GM12874 (cell line): Measurements from ENCODE around the gene BPIFB2.

Source experiments
- TF ChIP-seq, protein P1 (sequence below): IDR thresholded peaks from 2 replicates; pipeline ENCODE4 v1.5.1; 2011; ENCODE audit warnings: low read depth, mild to moderate bottlenecking, control low read depth, low read length, moderate library complexity; ENCODE audit not compliant: insufficient read depth

The BPIFB2 gene

DNA sequence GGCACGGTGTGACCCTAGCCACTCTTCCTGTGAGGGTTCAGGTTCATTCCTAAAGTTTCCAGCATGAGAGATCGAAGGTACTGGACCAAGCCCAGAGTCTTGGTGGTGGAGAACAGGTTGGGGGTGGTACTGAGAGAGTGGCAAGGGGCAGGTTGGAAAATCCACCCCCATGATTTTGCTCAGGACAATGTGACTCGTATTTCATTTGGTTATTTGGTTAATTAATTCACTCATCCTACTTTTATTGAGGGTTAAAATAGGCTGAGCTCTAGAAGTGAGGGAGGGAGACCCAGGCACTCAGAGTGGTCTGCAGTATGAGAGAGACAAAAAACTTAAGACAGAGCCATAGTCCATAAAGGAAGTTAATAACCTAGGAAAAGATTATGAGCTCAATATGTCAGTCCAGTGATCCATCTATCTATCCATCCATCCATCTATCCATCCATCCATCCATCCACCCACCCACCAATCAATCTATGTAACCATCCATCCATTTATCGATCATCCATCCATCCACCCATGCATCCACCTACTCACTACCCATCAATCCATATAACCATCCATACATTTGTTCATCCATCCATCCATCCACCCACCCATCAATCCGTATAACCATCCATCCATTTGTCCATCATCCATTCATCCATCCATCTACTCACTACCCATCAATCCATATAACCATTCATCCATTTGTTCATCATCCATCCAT is 17.3 kb downstream of the BPIFB2 start:
- TF ChIP-seq, protein P1, sequence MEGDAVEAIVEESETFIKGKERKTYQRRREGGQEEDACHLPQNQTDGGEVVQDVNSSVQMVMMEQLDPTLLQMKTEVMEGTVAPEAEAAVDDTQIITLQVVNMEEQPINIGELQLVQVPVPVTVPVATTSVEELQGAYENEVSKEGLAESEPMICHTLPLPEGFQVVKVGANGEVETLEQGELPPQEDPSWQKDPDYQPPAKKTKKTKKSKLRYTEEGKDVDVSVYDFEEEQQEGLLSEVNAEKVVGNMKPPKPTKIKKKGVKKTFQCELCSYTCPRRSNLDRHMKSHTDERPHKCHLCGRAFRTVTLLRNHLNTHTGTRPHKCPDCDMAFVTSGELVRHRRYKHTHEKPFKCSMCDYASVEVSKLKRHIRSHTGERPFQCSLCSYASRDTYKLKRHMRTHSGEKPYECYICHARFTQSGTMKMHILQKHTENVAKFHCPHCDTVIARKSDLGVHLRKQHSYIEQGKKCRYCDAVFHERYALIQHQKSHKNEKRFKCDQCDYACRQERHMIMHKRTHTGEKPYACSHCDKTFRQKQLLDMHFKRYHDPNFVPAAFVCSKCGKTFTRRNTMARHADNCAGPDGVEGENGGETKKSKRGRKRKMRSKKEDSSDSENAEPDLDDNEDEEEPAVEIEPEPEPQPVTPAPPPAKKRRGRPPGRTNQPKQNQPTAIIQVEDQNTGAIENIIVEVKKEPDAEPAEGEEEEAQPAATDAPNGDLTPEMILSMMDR, result no peak

DNA sequence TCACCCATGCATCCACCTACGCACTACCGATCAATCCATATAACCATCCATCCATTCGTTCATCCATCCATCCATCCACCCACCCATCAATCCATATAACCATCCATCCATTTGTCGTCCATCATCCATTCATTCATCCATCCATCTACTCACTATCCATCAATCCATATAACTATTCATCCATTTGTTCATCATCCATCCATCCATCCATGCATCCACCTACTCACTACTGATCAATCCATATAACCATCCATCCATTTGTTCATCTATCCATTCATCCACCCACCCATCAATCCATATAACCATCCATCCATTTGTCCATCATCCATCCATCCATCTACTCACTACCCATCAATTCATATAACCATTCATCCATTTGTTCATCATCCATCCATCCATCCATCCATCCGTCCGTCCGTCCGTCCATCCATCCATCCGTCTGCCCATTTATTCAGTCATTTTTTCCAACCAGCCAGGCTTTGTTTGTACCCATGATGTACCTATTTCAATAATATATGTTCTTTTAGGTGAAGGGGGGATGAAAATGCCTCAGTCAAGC is 17.9 kb downstream of the BPIFB2 start:
- TF ChIP-seq, protein P1, result no peak

DNA sequence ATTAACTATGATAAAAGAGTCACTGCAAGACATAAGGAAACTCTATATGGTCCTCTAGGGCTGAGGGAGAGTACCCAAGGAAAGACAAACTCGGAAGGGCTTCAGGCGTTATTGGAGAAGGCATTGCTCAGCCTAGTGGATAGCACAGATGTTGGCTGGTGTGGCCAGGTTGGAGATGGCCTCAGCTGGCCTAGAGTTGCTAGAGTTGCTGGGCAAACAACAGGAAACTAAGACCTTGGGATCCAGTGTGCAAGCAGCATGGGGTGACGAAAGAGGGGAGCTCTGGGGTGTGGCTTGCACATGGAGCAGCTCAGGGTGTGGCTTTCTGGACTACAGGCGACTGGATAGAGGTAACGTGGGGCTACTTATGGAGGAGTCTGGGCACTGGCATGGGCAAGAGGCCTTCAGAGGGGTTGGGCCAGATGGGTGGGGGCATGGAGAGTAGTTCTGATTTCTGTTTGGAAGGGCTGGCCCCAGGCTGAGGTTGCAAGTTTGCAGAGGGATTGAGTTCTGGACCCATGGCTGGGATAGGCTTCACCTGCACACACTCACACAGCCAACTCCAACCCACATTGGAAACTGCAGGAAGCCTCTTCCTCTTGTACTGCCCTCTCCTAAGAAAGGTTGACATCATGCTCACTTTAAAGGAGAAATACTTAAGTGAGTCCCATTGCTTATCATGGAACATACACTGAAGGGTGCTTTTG is 18.7 kb downstream of the BPIFB2 start:
- TF ChIP-seq, protein P1, result no peak

DNA sequence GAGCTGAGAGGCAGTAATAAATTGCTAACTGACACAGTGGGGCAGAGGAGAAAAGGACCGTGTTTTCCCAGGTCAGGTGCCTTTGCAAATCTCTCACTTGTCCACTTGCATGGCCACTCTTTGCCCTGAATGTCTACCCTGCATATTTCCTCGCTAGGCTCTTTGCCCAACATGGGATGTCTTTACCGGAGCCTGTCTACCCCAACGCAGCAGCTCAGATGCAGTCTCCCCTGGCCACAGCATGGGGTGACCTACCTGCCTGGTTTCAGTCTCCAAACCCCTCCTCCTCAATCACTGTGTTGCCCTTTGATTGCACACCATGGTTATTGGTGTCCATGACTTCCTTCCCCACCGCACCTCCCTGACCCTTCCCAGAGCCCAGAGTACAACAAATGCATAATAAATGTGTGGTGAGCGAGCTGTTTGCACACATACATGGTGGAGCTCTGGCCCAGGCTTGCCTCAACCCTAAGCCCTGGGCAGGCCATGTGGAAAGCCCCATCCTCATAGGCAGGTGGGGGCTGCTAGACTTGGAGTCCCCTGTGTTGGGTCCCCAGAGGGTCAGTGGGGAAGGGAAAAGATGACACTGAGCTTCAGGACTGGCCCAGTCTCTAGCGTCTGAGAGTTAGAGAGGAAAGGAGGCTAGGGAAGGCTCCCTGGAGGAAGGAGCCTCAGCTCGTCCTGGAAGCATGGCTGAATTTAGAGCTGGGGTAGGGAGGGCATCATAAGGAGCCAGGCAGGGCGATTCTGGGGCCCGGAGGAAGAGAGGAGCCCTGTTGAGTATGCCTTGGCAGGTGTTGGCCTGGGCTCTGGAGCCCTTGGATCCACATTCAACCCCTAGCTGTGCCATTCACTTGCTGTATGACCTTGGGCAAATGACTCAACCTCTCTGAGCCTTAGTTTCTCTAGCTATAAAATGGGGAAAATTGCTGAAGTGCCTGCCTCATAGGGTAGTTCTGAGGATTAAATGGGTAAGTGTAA is 19.6 kb downstream of the BPIFB2 start:
- TF ChIP-seq, protein P1, result no peak

DNA sequence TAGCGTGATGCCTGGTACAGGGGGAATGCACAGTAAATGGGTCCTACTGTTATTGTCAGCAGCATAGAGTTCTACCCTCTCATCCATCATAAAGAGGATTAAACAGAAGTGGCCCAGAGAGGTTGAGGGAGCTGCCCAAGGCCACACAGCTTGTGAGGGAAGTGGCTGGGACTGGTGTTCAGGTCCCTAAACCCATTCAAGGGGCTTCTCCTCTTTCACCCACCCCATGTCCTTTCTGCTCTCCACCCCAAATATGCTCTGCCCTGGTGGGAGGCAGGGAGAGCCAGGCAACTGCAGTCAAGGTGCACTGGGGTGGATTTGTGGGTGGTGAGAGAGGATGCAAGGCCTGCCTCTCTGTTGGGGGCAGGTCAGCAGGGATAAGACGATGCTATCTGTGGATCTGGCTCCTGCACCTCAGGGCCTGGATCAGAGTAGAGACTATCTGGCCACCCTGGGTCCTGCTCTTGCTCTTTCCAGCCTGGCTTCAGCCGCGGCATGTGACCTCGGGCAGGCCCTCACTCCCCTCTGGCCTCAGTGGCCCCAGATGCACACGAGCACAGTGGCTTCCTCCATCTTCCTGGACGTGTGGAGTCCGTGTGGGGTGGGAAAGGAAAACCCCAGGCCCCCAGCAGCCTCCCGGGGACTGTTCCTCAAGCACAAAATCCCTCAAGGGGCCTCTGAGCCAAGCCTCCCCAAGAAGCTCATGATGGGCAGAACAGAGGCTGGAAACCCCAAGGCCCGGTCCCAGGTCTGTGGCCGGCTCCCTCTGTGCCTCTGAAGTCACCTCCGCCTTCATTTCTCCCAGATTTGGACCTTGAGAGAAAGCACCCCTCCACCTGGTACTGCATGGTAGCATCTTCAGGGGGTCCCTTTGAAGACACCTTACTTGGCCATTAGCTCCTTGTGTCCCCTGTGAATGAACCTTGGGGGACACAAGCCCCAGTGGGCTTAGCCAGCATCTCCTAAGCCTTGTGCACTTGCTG is 20.6 kb downstream of the BPIFB2 start:
- TF ChIP-seq, protein P1, result no peak

DNA sequence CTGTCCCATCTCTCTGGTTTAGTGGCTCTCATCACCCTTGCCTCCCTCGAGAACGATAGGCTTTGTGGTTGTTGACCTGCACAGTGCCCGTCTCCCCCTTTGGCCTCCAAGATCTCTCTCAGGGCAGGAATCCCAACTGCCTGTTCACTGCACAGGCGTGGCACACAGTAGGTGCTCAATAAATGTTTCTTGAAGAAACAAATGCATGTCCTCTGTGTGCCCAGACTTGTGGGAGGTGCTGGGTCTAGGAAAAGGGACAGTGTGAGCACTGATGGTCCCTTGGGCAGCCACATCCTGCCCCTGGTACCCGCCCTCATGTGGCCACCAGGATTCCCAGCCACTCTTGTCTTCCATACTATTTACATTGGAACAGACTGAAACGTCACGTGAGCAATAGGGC is 21.4 kb downstream of the BPIFB2 start:
- TF ChIP-seq, protein P1, result no peak
